T follicular helper cell (primary cell): ENCODE measurements around the gene VWC2.

Experiments
- DNase-seq: peaks from one replicate; pipeline ENCODE4 v3.0.0-alpha.2; 2020; ENCODE audit warnings: low read depth

Gene VWC2

GRCh38 chr7:49783446-49783845 lies 10.0 kb downstream of the VWC2 start:
- no peak for DNase-seq

DNA sequence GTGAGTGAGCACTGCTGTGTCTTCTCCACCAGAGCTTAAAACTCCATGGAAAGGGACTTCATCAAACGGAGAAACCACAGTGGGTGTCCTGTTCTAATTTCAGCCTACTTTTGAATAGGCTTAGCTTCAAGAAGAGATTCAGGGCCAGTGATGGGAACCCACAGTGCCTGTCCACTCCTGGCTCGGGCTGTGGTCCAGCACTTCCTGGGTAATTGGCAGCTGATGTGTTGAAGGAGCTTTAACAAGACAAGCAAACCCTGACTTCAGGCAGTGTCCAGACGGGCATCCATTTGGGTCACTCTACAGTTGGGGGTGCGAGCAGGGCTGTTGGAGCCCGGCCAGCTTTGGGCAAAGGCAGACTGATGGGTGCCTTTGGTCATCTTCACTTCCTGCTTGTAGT lies 14.5 kb downstream of the VWC2 start:
- no peak for DNase-seq

- DNase-seq: no peak
Measured at GRCh38 chr7:49788455-49789059, 15.1 kb downstream of the VWC2 start.

- DNase-seq: no peak
Measured at GRCh38 chr7:49789736-49790135, 16.3 kb downstream of the VWC2 start.

GRCh38 chr7:49790209-49790608 lies 16.8 kb downstream of the VWC2 start:
- DNase-seq: no peak

GRCh38 chr7:49791088-49791741 lies 17.8 kb downstream of the VWC2 start:
- no peak for DNase-seq

GRCh38 chr7:49797987-49798660 lies 24.7 kb downstream of the VWC2 start:
- no peak for DNase-seq

DNA sequence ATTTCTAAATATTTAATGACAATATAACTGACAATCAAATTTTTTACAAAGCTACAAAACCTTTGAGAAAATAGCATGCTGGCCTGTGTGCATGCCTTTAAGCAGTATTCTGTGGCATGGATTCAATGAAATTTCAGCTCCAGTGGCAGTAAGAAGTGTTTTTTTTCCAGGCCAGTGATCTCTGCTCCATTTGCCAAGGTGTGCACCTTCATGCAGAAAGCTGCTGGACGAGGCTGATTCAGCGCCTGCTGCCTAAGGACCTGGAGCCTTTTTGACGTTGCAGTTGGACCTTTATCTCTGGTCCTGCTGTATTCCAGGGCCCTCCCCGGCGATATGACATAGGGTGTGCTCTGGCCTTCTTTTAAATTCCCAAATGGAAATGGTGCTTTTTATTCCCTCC lies 26.6 kb downstream of the VWC2 start:
- no peak for DNase-seq

DNA sequence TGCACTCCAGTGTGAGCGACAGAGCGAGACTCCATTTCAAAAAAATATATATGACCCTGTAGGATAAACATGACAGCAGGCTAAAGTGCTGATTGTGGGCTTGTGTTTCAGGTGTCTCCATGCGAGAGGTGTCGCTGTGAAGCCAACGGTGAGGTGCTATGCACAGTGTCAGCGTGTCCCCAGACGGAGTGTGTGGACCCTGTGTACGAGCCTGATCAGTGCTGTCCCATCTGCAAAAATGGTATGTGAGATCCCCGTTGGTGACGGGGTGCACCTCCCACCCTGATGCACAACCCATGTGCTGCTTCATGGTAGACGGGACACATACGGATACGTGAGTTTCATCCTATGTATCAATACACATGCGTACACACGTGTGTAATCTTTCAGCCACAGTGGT lies 29.2 kb downstream of the VWC2 start:
- no peak for DNase-seq

DNA sequence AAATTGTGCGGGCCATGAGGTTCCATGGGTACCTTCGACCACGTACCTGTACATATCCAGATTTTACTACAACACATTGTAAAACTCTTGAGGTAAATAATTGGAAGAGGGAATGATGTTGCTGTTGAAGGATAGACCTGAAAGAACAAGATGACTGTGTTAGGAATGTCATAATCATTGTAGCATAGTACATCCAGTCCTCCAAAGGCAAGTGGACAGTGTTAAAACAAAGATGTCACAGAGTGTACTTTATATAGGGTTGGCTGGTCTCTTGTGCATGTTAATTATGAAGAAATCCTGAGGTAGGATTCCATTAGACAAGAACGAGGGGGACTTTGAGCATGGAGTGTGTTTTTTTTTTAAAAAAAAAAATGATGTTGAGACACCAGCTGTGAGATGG lies 30.4 kb downstream of the VWC2 start:
- DNase-seq: no peak

DNA sequence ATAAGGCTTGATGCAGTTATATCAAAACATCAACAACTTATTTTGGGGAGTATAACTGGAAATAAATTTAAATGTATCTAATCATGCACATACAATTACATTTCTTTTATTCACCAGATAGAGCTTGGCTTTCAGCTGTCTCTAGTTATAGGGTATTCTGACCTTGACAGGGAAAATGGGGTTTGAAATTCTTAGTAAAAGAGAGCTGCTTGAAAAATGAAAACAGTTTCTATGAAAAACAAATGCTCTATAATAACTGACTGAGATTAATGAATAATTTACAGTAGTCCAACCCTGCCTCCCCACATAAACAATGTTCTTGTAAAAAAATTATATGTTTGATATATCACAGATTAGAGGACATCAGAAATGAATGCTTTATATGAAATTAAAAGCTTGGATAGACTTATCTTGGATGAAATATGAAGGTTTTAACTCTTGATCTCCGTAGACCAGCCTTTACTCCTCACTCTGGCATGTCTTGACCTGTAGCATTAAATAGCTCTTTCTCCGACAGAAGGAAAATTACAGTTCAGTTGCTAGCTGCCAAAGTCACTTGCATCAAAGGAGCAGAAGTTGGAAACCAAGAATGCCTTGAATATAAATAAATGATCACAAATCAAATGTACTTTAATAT lies 32.1 kb downstream of the VWC2 start:
- no peak for DNase-seq

- no peak for DNase-seq
Measured at GRCh38 chr7:49812534-49812933, 39.1 kb downstream of the VWC2 start.

DNA sequence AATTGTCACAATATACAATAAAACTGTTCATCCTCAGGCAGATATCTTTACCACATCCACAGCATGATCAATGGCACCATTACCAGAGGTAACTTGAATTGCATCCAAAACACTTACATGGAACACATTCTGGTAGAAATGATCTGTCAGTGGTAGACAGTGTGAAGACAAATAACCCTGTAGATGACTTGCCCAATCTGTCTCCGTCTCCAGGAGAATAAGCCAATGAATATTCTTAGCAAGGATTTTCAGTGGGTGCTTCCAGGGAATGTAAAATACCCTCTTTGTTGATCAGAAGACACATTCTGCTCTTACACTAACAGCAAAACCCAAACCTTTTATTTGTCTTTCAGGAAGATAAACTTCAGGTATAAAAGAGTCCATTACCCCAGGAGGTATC lies 43.8 kb downstream of the VWC2 start:
- no peak for DNase-seq

GRCh38 chr7:49821181-49821580 lies 47.7 kb downstream of the VWC2 start:
- DNase-seq: no peak

GRCh38 chr7:49822856-49823255 lies 49.4 kb downstream of the VWC2 start:
- no peak for DNase-seq

- DNase-seq: no peak
Measured at GRCh38 chr7:49823566-49823965, 50.1 kb downstream of the VWC2 start.

GRCh38 chr7:49839863-49840645 lies 66.6 kb downstream of the VWC2 start:
- DNase-seq: no peak

GRCh38 chr7:49840751-49841405 lies 67.4 kb downstream of the VWC2 start:
- DNase-seq: no peak

DNA sequence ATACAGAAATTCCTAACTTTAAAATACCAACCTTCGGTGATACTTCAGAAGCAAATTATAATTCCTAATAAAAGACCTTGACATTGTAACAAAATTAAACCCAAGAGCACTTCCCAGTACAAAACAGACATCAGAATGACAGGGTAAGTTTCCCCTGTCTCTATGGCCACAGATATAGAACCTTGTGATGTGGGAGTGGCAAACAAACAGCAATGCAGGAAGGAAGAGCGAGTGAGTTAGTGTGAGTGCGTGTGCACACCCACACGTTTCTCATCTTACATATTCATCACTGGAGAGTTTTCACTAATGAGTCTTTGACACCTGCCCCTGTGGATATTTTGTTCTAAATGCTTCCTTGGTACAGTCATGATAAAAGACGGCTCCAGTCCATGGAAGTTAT lies 72.2 kb downstream of the VWC2 start:
- no peak for DNase-seq

- no peak for DNase-seq
Measured at GRCh38 chr7:49848211-49848841, 74.9 kb downstream of the VWC2 start.

DNA sequence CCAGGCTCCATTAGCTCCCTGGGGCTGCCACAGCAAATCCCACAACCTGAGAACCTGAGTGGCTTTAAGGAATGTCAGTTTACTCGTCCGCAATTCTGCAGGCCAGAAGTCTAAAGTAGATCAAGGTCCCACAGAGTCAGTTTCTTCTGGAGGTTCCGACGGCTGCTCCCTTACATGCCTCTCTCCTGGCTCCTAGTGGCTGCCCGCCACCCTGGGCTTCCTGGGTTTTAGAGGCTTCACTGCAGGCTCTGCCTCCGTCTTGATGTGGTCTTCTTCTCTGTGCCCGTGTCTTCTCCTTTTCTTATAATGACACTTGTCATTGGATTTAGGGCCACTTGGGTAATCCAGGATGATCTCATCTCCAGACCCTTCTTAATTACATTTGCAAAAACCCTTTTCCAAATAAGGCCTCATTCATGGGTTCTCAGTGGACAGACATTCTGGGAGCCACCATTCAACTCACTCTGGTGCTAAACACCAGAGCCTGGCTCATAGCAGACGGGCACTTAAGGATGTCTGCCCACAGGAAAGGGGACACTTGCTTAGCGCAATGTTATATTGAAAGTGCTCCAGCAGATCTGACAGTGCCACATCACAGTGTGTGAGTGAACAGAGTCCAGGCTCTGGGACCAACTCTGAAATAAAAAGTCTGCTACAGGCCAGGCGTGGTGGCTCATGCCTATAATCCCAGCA lies 77.6 kb downstream of the VWC2 start:
- DNase-seq: no peak
